Dermis microvascular lymphatic vessel endothelial cell (primary cell): ENCODE measurements around the gene CENPT. TPM values are rescaled to one million over a fixed set of nuclear protein-coding genes. Genes with fewer than 3 reads are reported as not detected.

ENCODE experiments used
- DNase-seq, 2 donors: peaks; one replicate each; pipeline versions ENCODE4 v3.0.0 to v3.0.0-alpha.2; 2010; ENCODE audit warnings: low read depth in 2 of 2
- total RNA-seq: library from RNA; depleted of rRNA; stranded (reverse); fragments of >200 nt; gene quantifications from 2 replicates; pipeline ENCODE4 v1.2.1, GENCODE V29; 2014

Gene CENPT
- total RNA-seq, 1 donor from 2014 or later = 14.5 TPM

- DNase-seq = no peak
Observed at GRCh38 chr16:67807148-67807682, 40.3 kb downstream of the CENPT start.

- peak; percentile 99 for DNase-seq
Observed at GRCh38 chr16:67806428-67807147, 40.9 kb downstream of the CENPT start, which contains the start of the genes RANBP10 and TSNAXIP1. TSS of gene RANBP10 (minus strand) at chr16:67806560. CDS start at chr16:67806536, 24 bp downstream. TSS of gene TSNAXIP1 (plus strand) at chr16:67806889. CDS start at chr16:67807150, 261 bp downstream.

- no peak for DNase-seq
Observed at GRCh38 chr16:67805718-67806427, 41.6 kb downstream of the CENPT start.

- DNase-seq = peak in 1 of 2 donors; percentile 58
Observed at GRCh38 chr16:67804853-67805542, 42.5 kb downstream of the CENPT start.

GRCh38 chr16:67803894-67804293 is 43.6 kb downstream of the CENPT start:
- no peak for DNase-seq

GRCh38 chr16:67801883-67802282 is 45.6 kb downstream of the CENPT start:
- no peak for DNase-seq

GRCh38 chr16:67801241-67801640 is 46.3 kb downstream of the CENPT start:
- DNase-seq = no peak

- no peak for DNase-seq
Observed at GRCh38 chr16:67800338-67800926, 47.1 kb downstream of the CENPT start.

- DNase-seq = no peak
Observed at GRCh38 chr16:67796099-67796718, 51.3 kb downstream of the CENPT start.

- DNase-seq = no peak
Observed at GRCh38 chr16:67790071-67790470, 57.4 kb downstream of the CENPT start.

- no peak for DNase-seq
Observed at GRCh38 chr16:67786491-67786890, 61.0 kb downstream of the CENPT start.

- DNase-seq = no peak
Observed at GRCh38 chr16:67783353-67783725, 64.2 kb downstream of the CENPT start.

GRCh38 chr16:67782567-67783352 is 64.7 kb downstream of the CENPT start:
- no peak for DNase-seq

GRCh38 chr16:67781565-67781921 is 66.0 kb downstream of the CENPT start:
- DNase-seq = no peak

- no peak for DNase-seq
Observed at GRCh38 chr16:67780847-67781564, 66.5 kb downstream of the CENPT start.

GRCh38 chr16:67779256-67780014 is 68.1 kb downstream of the CENPT start:
- DNase-seq = no peak
